Spleen (tissue), 11 donors: ENCODE measurements around the gene RNF141. TPM values are rescaled to one million over a fixed set of nuclear protein-coding genes. Genes with fewer than 3 reads are reported as not detected.

Experiments
- DNase-seq: peaks from one replicate; pipeline ENCODE4 v3.0.0-alpha.2; 2020
- H3K27ac ChIP-seq, 8 donors: fragments of 200-600 bp; sonication (generic) in 7 of 8; 1 replicate in 4 of 8; 2 replicates in 4 of 8; pipeline versions ENCODE4 v1.5.0 to v1.8.0; 2016 to 2021; ENCODE audit warnings: inconsistent platforms in 4 of 8, mild to moderate bottlenecking in 4 of 8, moderate library complexity in 1 of 8
- H3K27me3 ChIP-seq, 7 donors: fragments of 200-600 bp; sonication (generic) in 6 of 7; replicated peaks in 1 of 7; 1 replicate in 4 of 7; 2 replicates in 3 of 7; pipeline versions ENCODE4 v1.5.0 to v1.8.0; 2016 to 2021; ENCODE audit warnings: inconsistent platforms in 3 of 7, mild to moderate bottlenecking in 1 of 7
- H3K36me3 ChIP-seq, 6 donors: fragments of 200-600 bp; sonication (generic) in 5 of 6; 1 replicate in 4 of 6; 2 replicates in 2 of 6; pipeline versions ENCODE4 v1.5.0 to v1.8.0; 2016 to 2021; ENCODE audit warnings: inconsistent platforms in 2 of 6
- H3K4me1 ChIP-seq, 6 donors: fragments of 200-600 bp; sonication (generic) in 5 of 6; 1 replicate in 3 of 6; 2 replicates in 3 of 6; pipeline versions ENCODE4 v1.5.0 to v1.8.0; 2016 to 2021; ENCODE audit warnings: inconsistent platforms in 3 of 6
- H3K4me3 ChIP-seq, 8 donors: fragments of 200-600 bp; sonication (generic) in 7 of 8; 1 replicate in 4 of 8; 2 replicates in 4 of 8; pipeline versions ENCODE4 v1.5.0 to v1.8.0; 2016 to 2021; ENCODE audit warnings: inconsistent platforms in 4 of 8, mild to moderate bottlenecking in 4 of 8, moderate library complexity in 2 of 8
- H3K9me3 ChIP-seq, 8 donors: fragments of 200-600 bp; sonication (generic) in 7 of 8; 1 replicate in 4 of 8; 2 replicates in 4 of 8; pipeline versions ENCODE4 v1.5.0 to v1.8.0; 2016 to 2021; ENCODE audit warnings: inconsistent platforms in 4 of 8
- CTCF ChIP-seq, 11 experiments: fragments of 200-600 bp in 7 of 11; fragments of 450-650 bp in 4 of 11; sonication (generic) in 4 of 11; IDR thresholded peaks in 8 of 11; conservative IDR thresholded peaks in 3 of 11; 1 replicate in 7 of 11; 2 replicates in 4 of 11; pipeline versions ENCODE4 v1.4.0 to v1.8.0; 2016 to 2021; ENCODE audit warnings: antibody characterized with exemption in 11 of 11, inconsistent platforms in 4 of 11, mild to moderate bottlenecking in 1 of 11
- POLR2A ChIP-seq, 3 donors: fragments of 450-650 bp; IDR thresholded peaks; one replicate each; pipeline ENCODE4 v1.5.1; 2017; ENCODE audit warnings: antibody characterized with exemption in 3 of 3, mild to moderate bottlenecking in 1 of 3
- POLR2AphosphoS5 ChIP-seq, 3 donors: sonication (generic); formaldehyde crosslinking; IDR thresholded peaks; one replicate each; pipeline ENCODE4 v1.5.1; 2017; ENCODE audit warnings: antibody characterized with exemption in 3 of 3
- WGBS, 5 donors: extraction: QIAGEN DNeasy Blood & Tissue Kit in 3 of 5; methylation state at CpG; one replicate each; pipeline versions ENCODE4 v1.1.5 to v1.1.7; 2013 to 2018; 5-methylcytosine and 5-hydroxymethylcytosine counted together
- intact Hi-C: fragments of 100-400 bp; cut with DNase I; formaldehyde crosslinking; loops from one replicate; pipeline ENCODE4 v1.15.0; 2023; ENCODE audit warnings: low total_unique reads
- polyA plus RNA-seq, 3 donors: library from polyadenylated mRNA; stranded (reverse); fragments of 200-250 nt; gene quantifications; one replicate each; pipeline ENCODE4 v1.2.1, GENCODE V29; 2013
- total RNA-seq, 7 donors: library from RNA; depleted of rRNA in 3 of 7; stranded (reverse); fragments of >200 nt in 3 of 7; fragmentation: NEBNext Ultra II Directional in 4 of 7; extraction: Animal tissue kit (Norgen Biotek cat#: 25700) in 4 of 7; gene quantifications; one replicate each; pipeline versions ENCODE4 v1.1.0 to v1.2.1, GENCODE V29; 2016 to 2021
- donor health status: healthy with polysubstance abuse.
- donor health status: DM: no; HTN: no; CAD: no; lungs with moderate emphysema.
- donor health status: DM: no; HTN: no; CAD: no.
- donor health status: Bipolar disorder and iron deficiency.
- donor health status: healthy.
- donor health status: DM: no; HTN: no; CAD: no.
- donor health status: DM: yes; HTN: yes; CAD: no.

Gene RNF141
- total and polyA plus RNA-seq, 10 donors, result 13.3 to 86.2 (median 48.8) TPM

GRCh38 chr11:10526974-10527918 is 13.7 kb downstream of the RNF141 start:
- peaks cover 8 to 100% (median 79%) of the 10 kb centered on the region in 6 donors for H3K36me3 ChIP-seq
- 80 to 90% (median 84%) methylated on average over 6 of the region's 6 CpGs for WGBS, 5 donors
- no peak overlapping the region for H3K27ac ChIP-seq
- DNase-seq, result no peak
- H3K4me3 ChIP-seq, result no peak overlapping the region
- no peaks in the 10 kb centered on the region for H3K4me1 ChIP-seq
- H3K9me3 ChIP-seq, result no peaks in the 10 kb centered on the region
- TF ChIP-seq POLR2A (IDR thresholded peaks at IDR 0.05), result no peak
- TF ChIP-seq CTCF (IDR thresholded peaks at IDR 0.05 in 8 of 11, conservative IDR thresholded peaks at IDR 0.05 in 3 of 11), result no peak
- no peak for TF ChIP-seq POLR2AphosphoS5 (IDR thresholded peaks at IDR 0.05)
- H3K27me3 ChIP-seq, result no peaks in the 10 kb centered on the region
- intact Hi-C loops, result no loop called here

GRCh38 chr11:10524471-10524870 is 16.5 kb downstream of the RNF141 start:
- no peaks in the 10 kb centered on the region for H3K27me3 ChIP-seq
- no peaks in the 10 kb centered on the region for H3K4me1 ChIP-seq
- no peak overlapping the region for H3K4me3 ChIP-seq
- H3K27ac ChIP-seq, result no peak overlapping the region
- intact Hi-C loops, result no loop called here
- H3K9me3 ChIP-seq, result no peaks in the 10 kb centered on the region
- peaks cover 8 to 100% (median 82%) of the 10 kb centered on the region in 6 donors for H3K36me3 ChIP-seq
- WGBS, 5 donors, result 45 to 66% (median 62%) methylated on average over 1 of the region's 1 CpG
- TF ChIP-seq POLR2A (IDR thresholded peaks at IDR 0.05) (no peak), CTCF (IDR thresholded peaks at IDR 0.05 in 8 of 11, conservative IDR thresholded peaks at IDR 0.05 in 3 of 11) (no peak), POLR2AphosphoS5 (IDR thresholded peaks at IDR 0.05) (no peak)
- DNase-seq, result no peak

- H3K36me3 ChIP-seq, result peaks cover 5 to 97% (median 76%) of the 10 kb centered on the region in 6 donors
Measured at GRCh38 chr11:10522921-10523320, 18.1 kb downstream of the RNF141 start.

More at GRCh38 chr11:10522921-10523320, 18.1 kb downstream of the RNF141 start:
- TF ChIP-seq CTCF (IDR thresholded peaks at IDR 0.05 in 8 of 11, conservative IDR thresholded peaks at IDR 0.05 in 3 of 11) (no peak), POLR2AphosphoS5 (IDR thresholded peaks at IDR 0.05) (no peak), POLR2A (IDR thresholded peaks at IDR 0.05) (no peak)
- intact Hi-C loops, result no loop called here
- Histone ChIP-seq H3K9me3 (no peaks in the 10 kb centered on the region), H3K27ac (no peak overlapping the region), H3K4me1 (no peaks in the 10 kb centered on the region), H3K4me3 (no peak overlapping the region), H3K27me3 (no peaks in the 10 kb centered on the region)
- no peak for DNase-seq
- 68 to 80% (median 73%) methylated on average over 2 of the region's 2 CpGs for WGBS, 5 donors
